GM12875 (cell line): Measurements from ENCODE around the gene UPF1.

ENCODE experiments used
- H3K4me3 ChIP-seq: one replicate; pipeline ENCODE4 v1.5.1; 2011; ENCODE audit warnings: low read depth, low read length, control low read depth
- TF ChIP-seq, protein P1 (sequence below): IDR thresholded peaks from 2 replicates; pipeline ENCODE4 v1.5.1; 2011; ENCODE audit warnings: low read depth, mild to moderate bottlenecking, control low read depth, inconsistent platforms, low read length, moderate library complexity, borderline replicate concordance; ENCODE audit not compliant: insufficient read depth

Gene UPF1

DNA sequence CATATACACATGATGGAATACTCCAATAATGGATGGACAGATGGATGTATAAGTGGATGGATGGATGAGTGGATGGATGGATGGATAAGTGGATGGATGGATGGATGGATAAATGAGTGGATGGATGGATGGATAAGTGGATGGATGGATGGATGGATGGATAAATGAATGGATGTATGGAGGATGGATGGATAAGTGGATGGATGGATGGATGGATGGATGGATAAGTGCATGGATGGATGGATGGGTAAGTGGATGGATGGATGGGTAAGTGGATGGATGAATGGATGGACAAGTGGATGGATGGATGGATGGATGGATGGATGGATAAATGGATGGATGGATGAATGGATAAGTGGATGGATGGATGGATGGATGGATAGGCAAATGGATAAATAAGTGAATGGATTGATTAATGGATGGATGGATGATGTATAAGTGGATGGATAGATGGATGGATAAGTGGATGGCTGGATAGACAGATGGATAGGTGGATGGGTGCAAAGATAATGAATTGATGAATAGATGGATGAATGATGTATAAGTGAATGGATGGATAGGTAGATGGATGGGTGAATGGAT, 32.3 kb upstream of the UPF1 start:
- H3K4me3 ChIP-seq = no peak overlapping the region
- TF ChIP-seq, protein P1, sequence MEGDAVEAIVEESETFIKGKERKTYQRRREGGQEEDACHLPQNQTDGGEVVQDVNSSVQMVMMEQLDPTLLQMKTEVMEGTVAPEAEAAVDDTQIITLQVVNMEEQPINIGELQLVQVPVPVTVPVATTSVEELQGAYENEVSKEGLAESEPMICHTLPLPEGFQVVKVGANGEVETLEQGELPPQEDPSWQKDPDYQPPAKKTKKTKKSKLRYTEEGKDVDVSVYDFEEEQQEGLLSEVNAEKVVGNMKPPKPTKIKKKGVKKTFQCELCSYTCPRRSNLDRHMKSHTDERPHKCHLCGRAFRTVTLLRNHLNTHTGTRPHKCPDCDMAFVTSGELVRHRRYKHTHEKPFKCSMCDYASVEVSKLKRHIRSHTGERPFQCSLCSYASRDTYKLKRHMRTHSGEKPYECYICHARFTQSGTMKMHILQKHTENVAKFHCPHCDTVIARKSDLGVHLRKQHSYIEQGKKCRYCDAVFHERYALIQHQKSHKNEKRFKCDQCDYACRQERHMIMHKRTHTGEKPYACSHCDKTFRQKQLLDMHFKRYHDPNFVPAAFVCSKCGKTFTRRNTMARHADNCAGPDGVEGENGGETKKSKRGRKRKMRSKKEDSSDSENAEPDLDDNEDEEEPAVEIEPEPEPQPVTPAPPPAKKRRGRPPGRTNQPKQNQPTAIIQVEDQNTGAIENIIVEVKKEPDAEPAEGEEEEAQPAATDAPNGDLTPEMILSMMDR = no peak

DNA sequence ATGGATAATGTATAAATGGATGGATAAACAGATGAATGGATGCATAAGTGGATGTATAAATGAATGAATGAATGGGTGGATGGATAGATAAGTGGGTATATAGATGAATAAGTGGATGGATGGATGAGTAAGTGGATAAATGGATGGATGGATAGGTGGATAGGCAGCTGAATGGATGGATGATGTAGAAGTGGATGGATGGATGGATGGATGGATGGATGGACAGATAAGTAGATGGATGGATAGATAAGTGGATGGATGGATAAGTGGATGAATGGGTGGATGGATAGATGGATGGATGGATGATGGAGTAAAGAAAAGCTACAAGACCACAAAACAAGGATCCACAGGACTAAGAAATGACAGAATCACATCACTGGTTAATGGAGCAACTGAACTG, 31.7 kb upstream of the UPF1 start:
- TF ChIP-seq, protein P1 = no peak
- no peak overlapping the region for H3K4me3 ChIP-seq

DNA sequence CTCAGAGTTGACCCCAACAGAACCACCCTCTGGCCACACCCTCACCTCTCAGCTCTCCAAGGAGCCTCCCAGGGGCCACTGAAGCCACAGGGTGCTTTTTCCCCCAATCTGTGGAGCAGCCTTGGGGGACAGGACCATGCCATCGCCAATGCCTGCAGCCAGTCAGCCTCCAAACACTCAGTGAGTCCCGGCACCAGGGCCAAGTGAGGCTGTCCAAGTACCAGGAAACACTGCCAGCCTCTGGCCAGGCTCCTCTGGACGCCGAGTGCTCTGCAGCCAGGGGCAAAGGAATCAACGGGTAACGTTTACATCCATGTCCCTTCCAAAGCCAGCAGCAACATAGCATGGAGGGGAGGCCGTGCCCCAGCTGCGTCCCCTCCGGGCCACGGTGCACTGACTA, 31.1 kb upstream of the UPF1 start:
- TF ChIP-seq, protein P1 = no peak
- no peak overlapping the region for H3K4me3 ChIP-seq

DNA sequence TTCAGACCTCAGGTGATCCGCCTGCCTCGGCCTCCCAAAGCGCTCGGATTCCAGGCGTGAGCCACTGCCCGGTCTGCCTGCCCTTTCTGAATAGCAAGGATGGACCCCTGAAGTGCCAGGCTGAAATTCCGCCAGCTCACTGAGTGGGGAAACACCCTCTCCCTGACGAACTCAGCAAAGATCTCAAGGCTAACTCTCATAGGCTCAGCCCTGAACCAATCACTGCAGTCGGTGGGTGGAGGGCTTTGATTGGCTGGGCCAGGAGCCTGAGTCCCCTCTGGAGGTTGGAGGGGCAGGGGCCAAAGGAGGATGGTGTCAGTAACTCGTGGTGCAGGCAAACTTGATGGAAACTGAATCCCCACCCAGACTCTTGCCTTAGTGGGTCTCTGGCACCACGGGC, 29.4 kb upstream of the UPF1 start:
- no peak overlapping the region for H3K4me3 ChIP-seq
- TF ChIP-seq, protein P1 = no peak

DNA sequence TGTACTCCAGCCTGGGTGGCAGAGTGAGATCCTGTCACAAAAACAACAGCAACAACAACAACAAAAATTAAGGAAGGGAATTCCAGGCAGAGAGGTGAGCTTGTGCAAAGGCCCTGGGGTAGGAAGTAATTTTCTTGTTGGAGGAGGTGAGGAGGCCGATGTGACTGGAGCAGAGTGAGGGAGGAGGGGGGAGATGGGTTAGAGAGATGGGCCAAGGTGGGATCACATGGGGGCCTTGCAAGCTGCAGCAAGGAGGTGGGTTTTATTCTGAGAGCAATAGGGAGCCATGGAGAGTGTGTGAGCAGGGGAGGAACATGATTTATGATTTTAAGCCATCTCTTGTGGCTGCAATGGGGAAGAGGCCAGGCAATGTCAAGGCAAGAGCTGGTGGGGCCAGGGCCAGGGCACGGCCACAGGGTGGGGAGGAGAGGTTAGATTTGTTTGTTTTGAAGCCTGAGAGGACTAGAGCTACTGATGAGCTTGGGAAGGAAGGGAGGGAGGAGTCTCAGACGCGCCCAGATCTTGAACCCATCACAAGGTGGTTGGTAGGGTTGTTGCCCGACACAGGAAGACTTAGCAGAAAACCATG, 28.1 kb upstream of the UPF1 start:
- H3K4me3 ChIP-seq = no peak overlapping the region
- TF ChIP-seq, protein P1 = no peak

DNA sequence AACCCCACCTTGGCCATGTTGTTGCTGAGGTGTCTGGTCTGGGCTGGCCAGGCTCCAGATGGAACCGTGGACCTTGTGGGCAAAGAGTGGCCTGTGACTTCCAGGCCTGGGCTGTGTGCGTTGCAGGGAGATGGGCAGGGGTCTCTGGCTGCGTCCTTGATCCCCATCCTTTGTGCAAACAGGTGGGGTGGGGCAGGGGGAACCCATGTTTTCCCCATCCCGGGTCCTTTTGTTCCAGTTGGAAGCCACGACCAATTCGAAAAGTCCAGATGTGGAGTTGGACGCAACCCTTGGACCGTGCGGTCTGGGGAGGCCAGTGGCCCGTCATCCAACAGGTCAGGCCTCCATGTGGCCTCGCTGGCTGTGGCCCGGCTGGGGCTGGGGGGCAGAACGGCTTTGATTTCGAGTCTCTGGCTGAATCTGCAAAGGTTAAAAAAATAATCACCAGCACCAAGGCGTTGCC, 27.6 kb upstream of the UPF1 start:
- TF ChIP-seq, protein P1 = no peak
- no peak overlapping the region for H3K4me3 ChIP-seq

DNA sequence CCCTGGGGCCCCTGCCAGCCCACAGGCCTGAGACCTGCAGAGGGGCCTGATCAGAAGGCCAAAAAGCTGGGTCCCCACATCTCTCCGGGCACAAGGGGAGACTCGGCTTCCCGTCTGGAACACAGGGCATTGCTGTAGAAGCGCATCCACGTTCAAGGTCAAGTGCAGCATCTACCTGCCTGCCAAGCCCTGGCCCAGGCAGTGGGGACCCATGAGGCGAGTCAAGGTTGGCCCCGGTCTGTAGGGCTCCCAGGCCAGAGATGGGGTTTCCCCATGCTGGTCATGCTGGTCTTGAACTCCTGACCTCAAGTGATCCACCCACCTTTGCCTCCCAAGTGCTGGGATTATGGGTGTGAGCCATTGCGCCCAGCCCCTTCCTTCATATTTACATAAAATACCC, 27.1 kb upstream of the UPF1 start:
- TF ChIP-seq, protein P1 = no peak
- no peak overlapping the region for H3K4me3 ChIP-seq
